RWPE1 (cell line): ENCODE results near the gene AKAP7.

Experiments
- CTCF ChIA-PET: fragments of 350-600 bp; sonication (Branson Sonifier 250); formaldehyde crosslinking; extraction: SDS; loops from one replicate; lab custom pipeline; 2021; lab: Yijun Ruan, JAX
- POLR2A ChIA-PET: fragments of 400-600 bp; formaldehyde crosslinking; extraction: SDS; loops from one replicate; lab custom pipeline; 2020; ENCODE audit warnings: antibody characterized with exemption; ENCODE audit not compliant: low non-redundant PET; lab: Yijun Ruan, JAX
- DNase-seq: peaks from one replicate; pipeline ENCODE4 v3.0.0; 2012; ENCODE audit warnings: low spot score
- H3K27ac ChIP-seq: fragments of 450-650 bp; 2 replicates; pipeline ENCODE4 v1.5.1; 2017
- TF ChIP-seq, protein P1 (sequence below): fragments of 450-650 bp; conservative IDR thresholded peaks from 2 replicates; pipeline ENCODE4 v1.5.1; 2017; ENCODE audit warnings: low read depth, mild to moderate bottlenecking

AKAP7 gene

DNA sequence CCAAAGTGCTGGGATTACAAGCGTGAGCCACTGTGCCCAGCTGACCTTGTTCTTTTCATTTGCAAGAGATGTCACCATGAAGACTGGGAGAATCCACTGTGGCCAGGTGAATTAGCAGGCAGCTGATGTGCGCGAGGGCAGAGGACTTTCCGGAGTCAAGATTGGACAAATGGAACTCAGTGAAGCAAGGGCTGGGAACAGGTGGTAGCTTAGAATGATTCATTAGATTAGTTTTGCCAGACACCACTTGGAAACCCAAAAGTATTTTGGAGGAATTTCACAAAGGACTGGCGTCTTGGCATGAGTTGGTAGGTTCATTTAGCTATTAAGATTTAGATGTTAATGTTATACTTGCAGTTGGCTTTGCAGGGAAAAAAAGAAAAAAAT lies 4.7 kb upstream of the AKAP7 start:
- POLR2A ChIA-PET = no interaction called here
- TF ChIP-seq, protein P1, sequence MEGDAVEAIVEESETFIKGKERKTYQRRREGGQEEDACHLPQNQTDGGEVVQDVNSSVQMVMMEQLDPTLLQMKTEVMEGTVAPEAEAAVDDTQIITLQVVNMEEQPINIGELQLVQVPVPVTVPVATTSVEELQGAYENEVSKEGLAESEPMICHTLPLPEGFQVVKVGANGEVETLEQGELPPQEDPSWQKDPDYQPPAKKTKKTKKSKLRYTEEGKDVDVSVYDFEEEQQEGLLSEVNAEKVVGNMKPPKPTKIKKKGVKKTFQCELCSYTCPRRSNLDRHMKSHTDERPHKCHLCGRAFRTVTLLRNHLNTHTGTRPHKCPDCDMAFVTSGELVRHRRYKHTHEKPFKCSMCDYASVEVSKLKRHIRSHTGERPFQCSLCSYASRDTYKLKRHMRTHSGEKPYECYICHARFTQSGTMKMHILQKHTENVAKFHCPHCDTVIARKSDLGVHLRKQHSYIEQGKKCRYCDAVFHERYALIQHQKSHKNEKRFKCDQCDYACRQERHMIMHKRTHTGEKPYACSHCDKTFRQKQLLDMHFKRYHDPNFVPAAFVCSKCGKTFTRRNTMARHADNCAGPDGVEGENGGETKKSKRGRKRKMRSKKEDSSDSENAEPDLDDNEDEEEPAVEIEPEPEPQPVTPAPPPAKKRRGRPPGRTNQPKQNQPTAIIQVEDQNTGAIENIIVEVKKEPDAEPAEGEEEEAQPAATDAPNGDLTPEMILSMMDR = no peak
- no peak overlapping the region for H3K27ac ChIP-seq
- no peak for DNase-seq
- CTCF ChIA-PET = no interaction called here

GRCh38 chr6:131132360-131132759 lies 2.9 kb upstream of the AKAP7 start:
- no peak overlapping the region for H3K27ac ChIP-seq
- TF ChIP-seq, protein P1 = no peak
- POLR2A ChIA-PET = no interaction called here
- CTCF ChIA-PET = no interaction called here
- DNase-seq = no peak

GRCh38 chr6:131134220-131134979 lies 867 bp upstream of the AKAP7 start:
- TF ChIP-seq, protein P1 = no peak
- H3K27ac ChIP-seq = no peak overlapping the region
- no peak for DNase-seq
- CTCF ChIA-PET = no interaction called here
- POLR2A ChIA-PET = no interaction called here

DNA sequence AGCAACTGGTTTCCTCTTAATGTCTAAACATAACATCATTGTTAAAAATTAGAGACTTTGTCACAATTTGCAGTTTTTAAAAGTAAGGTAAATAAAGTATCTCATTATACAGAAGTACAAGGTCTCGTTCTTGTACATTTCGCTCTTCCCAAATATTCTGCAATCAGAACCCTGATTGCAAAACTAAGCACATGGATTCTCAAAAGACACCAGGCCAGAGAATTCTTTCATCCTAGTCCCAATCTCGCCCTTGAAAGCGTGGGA lies 355 bp upstream of the AKAP7 start:
- TF ChIP-seq, protein P1 = no peak
- no peak for DNase-seq
- ChIA-PET POLR2A (no interaction called here), CTCF (no interaction called here)
- peak overlapping the region; percentile 90 for H3K27ac ChIP-seq

DNA sequence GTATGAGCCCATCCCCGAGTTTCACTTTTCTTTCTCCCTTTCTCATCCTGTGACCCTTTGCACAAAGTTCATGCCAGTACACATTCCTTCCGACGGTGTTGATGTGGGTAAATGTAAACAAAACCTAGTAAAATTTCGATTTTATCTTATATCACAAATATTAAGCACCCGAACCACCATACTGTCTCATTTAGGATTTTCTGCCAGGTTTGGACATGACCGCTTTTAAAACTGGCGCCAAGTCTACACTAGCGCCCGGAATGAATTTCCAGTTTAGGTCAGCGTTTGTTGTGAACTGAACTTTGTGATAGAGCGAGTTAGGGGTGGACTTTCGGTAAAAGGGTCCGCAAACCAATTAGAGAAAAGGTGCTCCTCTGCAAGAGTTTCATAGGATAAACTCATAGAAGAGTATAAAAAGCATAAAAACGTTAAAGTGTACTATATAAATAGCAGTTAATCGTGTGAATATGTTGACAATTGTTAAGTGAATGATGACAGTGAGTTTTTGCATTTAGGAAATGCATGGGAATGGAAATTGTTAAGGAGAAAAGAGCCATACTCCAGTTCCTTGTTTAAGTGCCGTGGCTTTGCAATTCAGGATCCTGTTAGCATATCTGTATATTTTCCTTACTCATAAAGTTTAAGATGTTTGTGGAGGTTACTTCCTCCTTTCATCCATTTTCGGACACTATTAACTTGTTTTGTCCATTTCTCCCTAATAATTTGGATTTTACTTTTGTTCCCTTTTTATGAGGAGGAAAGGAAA lies 937 bp downstream of the AKAP7 start:
- peak overlapping the region; percentile 90 for H3K27ac ChIP-seq
- TF ChIP-seq, protein P1 = no peak
- POLR2A ChIA-PET = no interaction called here
- CTCF ChIA-PET = no interaction called here
- DNase-seq = peak; percentile 1

GRCh38 chr6:131139599-131139998 lies 4.3 kb downstream of the AKAP7 start:
- TF ChIP-seq, protein P1 = no peak
- H3K27ac ChIP-seq = no peak overlapping the region
- DNase-seq = no peak
- CTCF ChIA-PET = interaction anchor here (0.6 kb wide), 1 partner anchor 25 kb away, joined by 4 read pairs; no protein-coding TSS in a partner anchor
- POLR2A ChIA-PET = no interaction called here
